Measurements from ENCODE around the gene TAB2.
A peak's percentile ranks its signal among the peaks of the same experiment; 100 is the strongest.

The TAB2 gene, protein sequence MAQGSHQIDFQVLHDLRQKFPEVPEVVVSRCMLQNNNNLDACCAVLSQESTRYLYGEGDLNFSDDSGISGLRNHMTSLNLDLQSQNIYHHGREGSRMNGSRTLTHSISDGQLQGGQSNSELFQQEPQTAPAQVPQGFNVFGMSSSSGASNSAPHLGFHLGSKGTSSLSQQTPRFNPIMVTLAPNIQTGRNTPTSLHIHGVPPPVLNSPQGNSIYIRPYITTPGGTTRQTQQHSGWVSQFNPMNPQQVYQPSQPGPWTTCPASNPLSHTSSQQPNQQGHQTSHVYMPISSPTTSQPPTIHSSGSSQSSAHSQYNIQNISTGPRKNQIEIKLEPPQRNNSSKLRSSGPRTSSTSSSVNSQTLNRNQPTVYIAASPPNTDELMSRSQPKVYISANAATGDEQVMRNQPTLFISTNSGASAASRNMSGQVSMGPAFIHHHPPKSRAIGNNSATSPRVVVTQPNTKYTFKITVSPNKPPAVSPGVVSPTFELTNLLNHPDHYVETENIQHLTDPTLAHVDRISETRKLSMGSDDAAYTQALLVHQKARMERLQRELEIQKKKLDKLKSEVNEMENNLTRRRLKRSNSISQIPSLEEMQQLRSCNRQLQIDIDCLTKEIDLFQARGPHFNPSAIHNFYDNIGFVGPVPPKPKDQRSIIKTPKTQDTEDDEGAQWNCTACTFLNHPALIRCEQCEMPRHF

DNA sequence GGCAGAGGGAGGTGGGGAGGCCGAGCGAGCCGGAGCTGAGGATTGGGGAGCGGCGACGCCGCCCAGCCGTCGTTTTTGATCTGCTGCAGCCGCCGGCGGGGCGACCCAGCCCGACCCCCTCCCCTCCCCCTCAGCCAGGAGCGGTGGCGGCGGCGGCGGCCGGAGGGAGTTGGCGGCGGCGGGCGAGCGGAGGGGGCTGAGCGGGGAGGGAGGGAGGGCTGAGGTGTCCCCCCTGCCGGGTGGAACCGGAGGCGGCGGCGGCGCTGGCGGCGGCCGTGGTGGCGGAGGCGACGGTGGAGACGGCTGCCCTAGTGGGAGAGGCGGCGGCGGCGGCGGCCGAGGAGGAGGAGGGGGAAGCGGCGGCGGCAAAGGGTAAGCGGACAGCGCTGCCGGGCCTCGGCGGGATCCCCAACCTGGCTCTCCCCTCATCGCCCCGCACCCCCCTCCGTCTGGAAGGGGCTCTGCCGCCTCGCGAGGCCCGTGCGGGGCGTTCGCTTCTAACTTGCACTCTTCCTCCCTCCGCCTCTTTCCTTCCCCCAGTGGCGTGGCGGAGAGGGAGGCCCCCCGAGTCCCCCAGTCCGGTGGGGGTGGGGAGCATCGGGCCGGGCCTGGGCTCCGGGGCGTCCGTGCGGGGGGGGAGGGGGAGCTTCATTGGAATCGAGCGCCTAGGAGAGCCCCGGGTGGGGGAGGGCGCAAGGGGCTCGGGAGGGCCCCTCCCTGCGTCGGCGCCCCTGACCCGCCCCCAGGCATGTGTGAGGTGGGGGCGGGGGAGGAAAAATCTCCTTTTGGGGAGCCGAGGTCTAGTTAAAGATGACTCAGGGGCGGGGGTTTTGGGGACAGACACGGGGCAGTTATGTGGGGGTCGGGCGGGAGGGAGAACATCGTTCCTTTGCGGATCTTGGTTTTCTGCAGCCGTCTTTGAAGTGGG is at the start of gene TAB2:
Gene TAB2 (plus strand): TSS at position 69 of the 928 bp plus-strand sequence. CDS start 52,286 bp downstream, outside the sequence.
- DNase-seq (ENCODE audit: low read depth in 2 of 2) = peak; percentile 70 to 72

DNA sequence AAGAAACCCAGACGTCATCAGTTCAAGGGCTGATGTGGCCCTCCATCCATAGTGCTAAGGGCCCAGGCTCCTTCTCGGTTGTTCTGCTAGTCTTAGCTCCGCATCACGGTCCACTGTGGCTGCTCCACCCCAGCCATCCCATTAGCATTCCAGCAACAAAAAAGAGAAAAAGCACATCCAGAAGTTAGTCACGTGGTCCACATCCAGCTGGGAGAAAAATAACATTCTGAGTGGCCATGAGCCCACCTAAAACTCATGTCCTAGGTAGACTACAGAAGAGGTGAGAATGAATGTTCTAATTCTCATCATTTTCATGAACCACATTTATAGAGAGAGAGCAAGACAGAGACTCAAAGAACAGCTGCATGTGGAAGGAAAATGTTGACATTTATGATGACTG is 49.4 kb upstream of the TAB2 start:
- no peak for DNase-seq (ENCODE audit: low read depth in 2 of 2)

DNA sequence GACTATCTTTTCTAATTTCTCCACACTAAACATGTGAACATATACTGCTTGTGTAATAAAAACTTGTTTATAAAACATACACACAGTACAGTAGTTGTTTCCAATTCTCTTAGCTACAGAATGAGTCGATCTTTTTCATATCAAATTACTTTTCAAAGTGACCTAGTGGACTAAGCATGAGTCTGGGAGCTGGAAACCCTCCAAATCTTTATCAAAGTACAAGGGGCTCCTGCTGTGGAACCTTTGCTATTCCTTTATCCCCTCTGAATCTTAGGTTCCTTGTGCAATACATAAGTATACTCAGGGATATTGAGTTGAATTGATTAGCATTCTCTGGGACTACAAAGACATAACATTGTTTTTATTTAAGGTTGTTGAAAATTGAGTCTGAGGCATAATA is 48.7 kb upstream of the TAB2 start:
- no peak for DNase-seq (ENCODE audit: low read depth in 2 of 2)

DNA sequence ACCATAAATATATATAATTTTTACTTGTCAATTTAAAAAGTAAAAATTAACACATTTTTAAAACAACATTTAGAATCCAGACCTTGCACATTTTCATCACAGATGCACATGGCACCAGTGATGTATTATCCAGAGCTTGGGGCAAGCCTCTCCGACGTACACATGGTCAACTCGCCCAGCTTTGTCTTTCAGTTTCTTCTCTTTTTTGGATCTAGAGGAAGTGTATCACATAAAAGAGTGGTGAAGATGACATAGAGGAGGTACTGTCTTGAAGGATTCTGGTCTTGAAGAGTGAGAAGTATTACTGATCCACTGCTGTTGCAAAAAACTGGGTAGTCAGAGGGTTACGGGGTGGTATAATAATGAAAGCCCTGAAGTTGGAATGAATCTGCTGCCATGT is 46.9 kb upstream of the TAB2 start:
- DNase-seq (ENCODE audit: low read depth in 2 of 2) = no peak

DNA sequence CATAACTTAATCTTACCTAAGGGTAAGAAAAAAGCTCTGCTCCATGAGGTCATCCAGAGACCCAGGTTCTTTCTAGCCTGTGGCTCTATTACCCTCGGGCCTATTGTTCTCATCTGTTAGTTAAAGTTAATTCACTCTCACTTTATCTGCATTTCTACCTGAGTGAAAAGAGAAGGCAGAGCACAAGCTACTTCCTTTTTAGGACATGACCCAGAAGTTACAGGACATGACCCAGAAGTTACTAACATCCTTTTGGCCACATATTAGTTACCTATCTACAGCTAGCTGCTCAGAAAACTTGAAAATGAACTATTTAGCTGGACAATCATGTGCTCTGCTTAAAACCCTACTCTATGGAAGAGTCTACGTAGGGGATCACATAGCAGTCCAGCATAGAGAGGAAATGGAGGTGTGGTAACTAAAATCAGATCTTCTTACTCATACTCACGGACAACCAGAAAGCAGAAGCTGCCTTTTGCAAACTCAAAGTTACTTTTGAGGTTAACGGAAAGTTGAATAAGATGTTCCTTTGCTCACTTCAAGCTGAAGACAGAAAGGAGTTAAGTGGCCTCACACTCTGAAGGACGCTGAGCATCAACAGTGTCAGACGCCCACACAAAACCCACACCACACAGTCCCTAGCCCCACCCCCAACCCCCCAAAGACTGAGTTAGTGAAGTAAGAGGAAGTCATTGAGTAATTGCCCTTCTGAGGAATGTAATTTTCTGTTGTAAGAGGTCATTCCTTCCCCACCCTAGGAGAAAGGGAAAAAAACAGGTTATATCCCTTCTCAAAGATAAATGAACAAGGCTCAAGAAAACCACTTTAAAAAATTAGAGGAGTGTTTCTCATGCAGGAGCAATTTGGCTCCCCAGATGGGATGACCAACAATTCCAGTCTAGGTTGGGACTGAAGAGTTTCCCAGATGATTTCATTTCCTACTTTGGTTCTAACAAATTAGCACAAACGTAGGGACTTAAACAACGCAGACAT is 45.9 kb upstream of the TAB2 start:
- peak; percentile 35 to 69 for DNase-seq (ENCODE audit: low read depth in 2 of 2)

DNA sequence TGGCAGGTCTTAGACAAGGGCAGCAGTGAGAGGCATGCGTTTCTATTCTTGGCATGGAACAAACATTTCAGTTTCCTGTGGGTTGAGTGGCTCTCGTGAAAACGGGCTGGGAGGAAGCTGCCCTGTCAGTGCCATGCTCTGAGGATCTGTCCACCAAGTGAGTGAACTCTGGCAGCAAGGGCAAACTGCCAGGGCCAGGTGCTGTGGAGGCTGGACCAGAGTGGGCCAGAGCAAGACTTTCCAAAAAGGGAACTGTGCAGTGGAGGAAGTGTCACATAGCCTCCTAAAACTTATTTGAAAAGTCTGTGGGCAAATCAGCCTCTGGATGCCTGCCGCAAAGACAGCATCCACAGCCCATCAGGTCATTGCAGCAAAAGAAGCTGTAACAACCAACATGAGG is 44.2 kb upstream of the TAB2 start:
- no peak for DNase-seq (ENCODE audit: low read depth in 2 of 2)

DNA sequence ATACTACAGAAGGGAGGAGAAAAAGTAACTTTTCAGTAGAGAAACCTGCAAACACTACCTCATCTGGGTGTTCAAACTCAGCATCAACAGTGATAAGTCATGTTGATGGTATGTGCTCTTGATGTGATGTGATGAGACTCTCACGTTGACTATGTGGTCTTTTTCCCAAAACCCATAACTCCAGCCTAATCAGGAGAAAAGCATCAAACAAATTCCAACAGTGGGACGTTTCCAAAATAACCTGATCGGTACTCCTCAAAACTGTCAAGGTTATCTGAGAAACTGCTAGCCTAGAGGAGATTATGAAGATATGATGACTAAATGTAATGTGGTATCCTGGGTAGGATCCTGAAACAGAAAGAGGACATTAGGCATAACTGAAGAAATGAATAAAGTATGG is 41.9 kb upstream of the TAB2 start:
- DNase-seq (ENCODE audit: low read depth in 2 of 2) = no peak

DNA sequence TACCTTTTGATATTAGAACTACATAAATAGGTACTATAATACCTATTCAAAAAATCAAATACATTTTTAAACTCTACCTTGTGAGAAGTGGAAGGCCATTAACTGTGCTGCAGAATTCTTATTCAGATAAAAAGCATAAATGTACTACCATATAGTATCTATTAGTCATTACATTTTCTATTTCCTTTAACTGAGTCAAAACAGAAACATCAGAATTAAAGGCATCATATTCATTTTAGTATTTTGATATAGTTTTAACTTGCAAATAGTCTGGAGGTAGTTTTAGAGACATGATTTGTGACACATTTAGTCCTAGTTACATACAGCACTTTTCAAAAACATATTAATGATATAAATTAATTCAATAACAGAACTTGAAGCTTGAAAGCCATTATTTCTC is 39.9 kb upstream of the TAB2 start:
- no peak for DNase-seq (ENCODE audit: low read depth in 2 of 2)

DNA sequence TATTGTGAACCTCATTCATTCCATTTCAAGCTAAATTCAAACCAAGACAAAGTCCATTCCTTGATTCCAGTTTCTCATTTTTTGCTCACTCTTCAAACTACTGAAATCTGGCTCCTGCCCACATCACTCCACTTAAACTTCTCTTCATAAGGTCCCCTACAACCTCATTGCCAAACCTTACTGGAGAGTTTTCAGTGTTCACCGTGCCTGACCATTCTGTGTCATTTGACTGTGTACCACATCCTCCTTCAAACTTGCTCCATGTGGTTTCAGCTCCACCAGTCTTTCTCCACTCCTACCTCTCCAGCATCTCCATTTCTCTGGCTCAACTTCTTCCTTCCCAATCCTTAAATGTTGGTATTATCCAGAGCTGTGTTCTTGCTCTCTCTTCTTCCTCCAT is 38.5 kb upstream of the TAB2 start:
- DNase-seq (ENCODE audit: low read depth in 2 of 2) = no peak

DNA sequence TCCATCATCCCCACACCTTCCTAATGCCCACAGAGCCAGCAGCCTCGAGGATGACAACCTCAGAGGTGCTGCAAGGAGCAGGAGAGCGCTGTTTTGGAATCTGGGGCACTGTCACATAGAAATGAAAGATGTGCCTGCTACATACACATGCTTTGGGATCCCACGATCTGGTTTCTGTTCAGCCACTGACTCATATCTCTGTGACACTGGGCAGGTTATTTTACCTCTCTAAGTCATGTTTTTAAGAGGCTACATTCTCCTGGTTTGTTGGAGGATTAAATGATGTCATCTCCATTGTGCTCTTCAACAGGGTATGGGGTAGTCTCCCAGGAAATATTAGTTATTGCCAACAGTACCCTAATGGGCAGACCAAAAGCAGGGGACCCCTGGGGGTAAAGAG is 32.6 kb upstream of the TAB2 start:
- DNase-seq (ENCODE audit: low read depth in 2 of 2) = no peak

DNA sequence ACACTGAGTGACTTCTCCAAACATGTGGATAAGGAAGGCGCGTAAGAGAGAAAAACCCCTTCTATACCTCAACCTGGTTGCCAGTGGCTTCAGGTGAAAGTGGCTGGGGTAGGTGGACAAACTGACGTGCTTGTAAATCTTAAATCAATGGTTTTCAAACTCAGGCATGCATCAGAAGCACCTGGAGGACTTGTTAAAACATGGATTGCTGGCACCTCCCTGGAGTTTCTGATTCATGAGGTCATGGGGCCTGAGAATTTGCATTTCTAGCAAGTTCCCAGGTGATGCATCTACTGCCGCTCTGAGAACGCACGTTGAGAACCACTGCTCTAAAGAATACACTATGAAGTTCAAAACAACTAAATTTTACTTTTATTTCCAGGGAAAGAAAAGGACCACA is 31.9 kb upstream of the TAB2 start:
- DNase-seq (ENCODE audit: low read depth in 2 of 2) = no peak

DNA sequence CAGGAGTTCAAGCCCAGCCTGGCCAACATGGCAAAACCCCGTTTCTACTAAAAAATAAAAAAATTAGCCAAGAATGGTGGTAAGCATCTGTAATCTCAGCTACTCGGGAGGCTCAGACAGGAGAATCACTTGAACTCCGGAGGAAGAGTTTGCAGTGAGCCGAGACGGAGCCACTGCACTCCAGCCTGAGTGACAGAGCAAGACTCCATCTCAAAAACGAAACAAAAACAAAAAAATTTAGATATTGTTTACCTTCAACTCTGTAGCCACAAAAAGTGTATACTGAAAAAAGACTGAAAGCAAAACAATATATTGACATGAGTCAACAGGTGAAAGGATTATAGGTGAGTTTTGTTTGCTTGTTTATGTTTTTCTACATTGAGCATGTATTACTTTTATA is 30.6 kb upstream of the TAB2 start:
- DNase-seq (ENCODE audit: low read depth in 2 of 2) = no peak

DNA sequence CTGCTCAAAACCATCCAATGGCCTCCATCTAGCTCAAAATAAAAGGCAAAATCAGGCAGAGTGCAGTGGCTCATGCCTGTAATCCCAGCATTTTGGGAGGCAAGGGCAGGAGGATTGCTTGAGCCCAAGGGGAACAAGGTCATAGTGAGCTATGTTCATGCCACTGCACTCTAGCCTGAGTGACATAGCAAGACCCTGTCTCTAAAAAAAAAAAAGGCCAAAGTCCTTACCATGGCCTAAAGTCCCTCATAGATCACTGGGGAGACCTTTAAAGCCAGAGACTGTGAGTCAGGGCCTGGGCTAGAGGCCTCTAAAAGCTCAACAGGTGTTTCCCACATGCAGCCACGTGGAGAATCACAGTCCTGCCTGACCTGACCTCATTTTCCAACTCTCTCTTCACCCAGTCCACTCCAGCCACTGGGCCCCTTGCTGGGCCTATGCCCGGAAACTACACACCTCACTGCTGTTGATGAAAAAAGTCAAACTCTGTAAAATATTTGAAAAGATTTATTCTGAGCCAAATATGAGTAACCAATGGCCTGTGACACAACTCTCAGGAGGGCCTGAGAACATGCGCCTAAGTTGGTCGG is 28.2 kb upstream of the TAB2 start:
- DNase-seq (ENCODE audit: low read depth in 2 of 2) = no peak

DNA sequence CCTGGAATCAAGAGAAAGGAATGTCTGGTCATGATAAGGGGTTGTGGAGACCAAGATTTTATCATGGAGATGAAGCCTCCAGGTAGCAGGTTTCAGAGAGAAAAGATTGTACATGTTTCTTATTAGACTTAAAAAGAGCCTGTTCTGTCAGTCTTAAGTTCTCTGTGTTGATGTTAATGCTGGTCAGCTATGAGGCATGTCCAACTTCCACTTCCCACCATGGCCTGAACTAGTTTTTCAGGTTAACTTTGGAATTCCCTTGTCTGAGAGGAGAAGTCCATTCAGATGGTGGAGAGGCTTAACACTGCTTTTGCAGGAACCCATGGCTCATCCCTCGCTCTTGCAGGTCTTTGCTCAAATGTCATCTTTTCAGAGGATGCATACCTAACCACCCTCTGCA is 27.5 kb upstream of the TAB2 start:
- DNase-seq (ENCODE audit: low read depth in 2 of 2) = no peak

DNA sequence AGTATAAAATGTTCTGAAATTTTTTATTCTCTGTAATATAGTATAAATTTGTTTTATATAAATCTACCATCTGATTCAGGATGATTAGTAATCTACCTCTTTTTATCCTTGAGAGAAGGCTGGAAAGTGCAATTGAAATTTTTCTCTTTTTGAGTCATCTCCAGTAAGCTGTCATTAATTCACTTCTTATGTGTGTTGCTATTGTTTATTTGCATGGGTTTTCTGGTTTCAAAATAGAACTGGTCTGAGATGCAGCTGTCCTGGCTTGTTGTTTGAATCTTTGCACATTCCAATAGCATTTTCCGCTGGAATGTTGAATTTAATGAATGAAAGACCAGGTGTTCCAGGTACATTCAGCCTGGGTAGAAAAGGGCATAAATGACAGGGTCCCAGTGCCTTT is 24.3 kb upstream of the TAB2 start:
- DNase-seq (ENCODE audit: low read depth in 2 of 2) = no peak

DNA sequence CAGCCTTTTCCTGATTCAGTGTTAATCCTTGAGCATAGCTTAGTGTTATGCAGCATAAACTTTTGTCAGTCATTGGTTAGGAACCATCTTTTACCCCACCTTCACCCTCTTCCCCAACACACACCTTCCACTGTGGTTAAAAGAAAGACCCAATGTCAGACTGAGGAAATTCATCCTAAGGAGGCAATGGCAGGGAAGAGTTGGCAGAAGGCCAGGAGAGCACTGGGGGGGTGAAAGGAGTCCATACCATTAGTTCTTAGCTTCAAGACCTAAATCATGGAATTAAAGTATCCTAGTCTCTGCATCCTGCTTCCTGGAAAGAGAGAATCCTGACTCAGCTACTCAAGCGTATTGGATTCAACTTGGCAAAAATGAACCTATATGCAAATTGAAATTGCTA is 16.9 kb upstream of the TAB2 start:
- DNase-seq (ENCODE audit: low read depth in 2 of 2) = no peak

DNA sequence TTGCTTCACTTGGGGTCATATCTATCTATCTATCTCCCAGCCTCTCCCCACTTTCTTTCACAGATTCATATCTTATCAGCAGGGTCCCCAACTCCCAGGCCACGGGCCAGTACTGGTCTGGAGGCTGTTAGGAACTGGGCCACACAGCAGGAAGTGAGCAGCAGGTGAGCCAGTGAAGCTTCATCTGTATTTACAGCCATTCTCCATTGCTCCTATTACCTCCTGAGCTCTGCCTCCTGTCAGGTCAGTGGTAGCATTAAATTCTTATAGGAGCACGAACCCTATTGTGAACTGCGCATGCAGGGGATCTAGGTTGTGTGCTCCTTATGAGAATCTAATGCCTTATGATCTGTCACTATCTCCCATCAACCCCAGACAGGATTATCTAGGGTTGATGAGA is 14.8 kb upstream of the TAB2 start:
- no peak for DNase-seq (ENCODE audit: low read depth in 2 of 2)

DNA sequence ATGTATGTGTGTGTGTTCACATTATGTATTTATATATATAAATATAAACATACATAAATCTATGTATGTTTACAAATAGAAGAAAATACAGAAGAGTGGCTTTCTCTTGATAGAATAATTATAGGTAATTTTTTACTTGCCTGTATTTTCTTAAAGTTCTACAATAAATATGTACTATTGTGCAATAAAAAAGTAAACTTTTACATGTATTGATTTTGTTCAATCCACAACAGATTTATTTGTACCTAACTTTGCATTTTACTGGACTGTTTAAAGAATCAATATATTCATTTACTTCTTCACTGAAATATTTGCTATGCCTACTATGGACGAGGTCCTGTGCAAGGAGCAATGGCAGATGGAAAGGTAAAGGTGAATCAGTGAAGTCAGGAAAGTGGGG is 14.0 kb upstream of the TAB2 start:
- DNase-seq (ENCODE audit: low read depth in 2 of 2) = no peak

DNA sequence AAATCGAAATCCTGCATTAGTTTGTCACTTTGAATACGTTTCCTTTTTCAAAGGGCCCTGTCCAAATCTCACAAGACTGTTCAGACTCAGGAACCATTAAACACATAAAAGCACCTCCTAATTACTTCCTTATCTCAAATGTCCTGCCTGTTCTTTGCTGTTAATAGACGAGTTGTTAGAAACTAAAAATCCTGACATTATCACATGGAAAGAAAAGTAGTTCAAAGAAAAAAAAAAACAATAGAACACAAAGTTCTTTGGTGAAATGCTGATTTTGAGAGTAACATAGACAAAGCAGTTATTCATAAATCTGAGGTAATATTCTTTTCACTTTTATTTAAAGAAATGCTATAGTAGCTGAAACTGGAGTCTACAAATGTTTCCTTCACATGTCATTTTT is 12.1 kb upstream of the TAB2 start:
- DNase-seq (ENCODE audit: low read depth in 2 of 2) = no peak

DNA sequence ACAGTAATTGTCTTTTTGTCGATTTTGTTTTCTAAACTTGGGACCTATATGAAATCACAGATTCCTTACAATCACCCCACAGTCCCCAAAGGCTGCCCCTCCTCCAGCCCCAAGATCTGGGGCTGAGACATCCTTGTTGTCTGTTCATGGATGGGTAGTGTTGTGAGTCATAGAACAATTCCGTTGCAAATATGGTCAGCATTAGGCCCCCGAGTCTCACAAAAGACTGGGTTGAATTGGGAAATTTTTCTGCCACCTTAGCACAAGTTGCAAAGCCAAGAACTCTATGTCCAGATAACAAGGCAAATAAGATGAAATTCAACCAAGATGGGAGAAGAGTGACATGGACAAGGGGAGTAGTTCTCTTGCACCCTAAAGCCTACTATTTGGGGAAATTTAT is 10.5 kb upstream of the TAB2 start:
- no peak for DNase-seq (ENCODE audit: low read depth in 2 of 2)

DNA sequence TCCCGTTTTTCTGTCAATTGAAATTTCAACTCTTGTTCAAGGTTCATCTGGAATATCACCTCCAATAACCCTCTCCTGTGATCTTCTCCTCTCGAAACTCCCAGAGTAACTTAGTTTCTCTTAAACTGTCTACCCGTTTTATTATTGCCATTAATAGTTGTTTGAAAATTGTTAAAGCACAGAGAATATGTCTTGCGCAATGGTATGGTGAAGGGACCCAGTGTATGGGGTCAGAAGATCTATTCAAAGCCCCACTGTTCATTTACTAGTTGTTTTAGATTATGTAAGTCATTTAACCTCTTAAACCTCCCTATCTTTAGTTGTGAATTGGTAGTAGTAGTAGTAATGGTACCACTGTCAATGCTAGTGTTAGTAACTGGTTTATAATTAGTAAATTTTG is 6.2 kb upstream of the TAB2 start:
- no peak for DNase-seq (ENCODE audit: low read depth in 2 of 2)

Data from stimulated activated CD4-positive, alpha-beta T cell treated with anti-CD3 and anti-CD28 coated beads, Interleukin-12 subunit alpha, Interleukin-12 subunit beta, amount 100 ng/mL, for 24 hours (primary cell).